Endothelial cell of hepatic sinusoid (primary cell): ENCODE data around the gene PCSK9.
"Not testable (repeated sequence)": the region's sequence is repeated elsewhere in the genome, so short reads cannot be mapped to it uniquely, and the experiment has no call there.

Source experiments
- in situ Hi-C: cut with HindIII; loops from 2 replicates; pipeline ENCODE4 v1.10.0; 2017; ENCODE audit warnings: low sequenced_read_pairs

The PCSK9 gene

GRCh38 chr1:55073187-55073916 is 34.0 kb downstream of the PCSK9 start:
- in situ Hi-C loops, result no loop called here

GRCh38 chr1:55074455-55074854 is 35.1 kb downstream of the PCSK9 start:
- in situ Hi-C loops, result no loop called here

- in situ Hi-C loops, result no loop called here
These were observed 37.0 kb downstream of the PCSK9 start for GRCh38 chr1:55076356-55076755.

- in situ Hi-C loops, result no loop called here
These were observed 39.1 kb downstream of the PCSK9 start for GRCh38 chr1:55078470-55078869.

- in situ Hi-C loops, result no loop called here
These were observed 40.3 kb downstream of the PCSK9 start for GRCh38 chr1:55079651-55080050.

GRCh38 chr1:55081188-55081904 is 42.0 kb downstream of the PCSK9 start:
- in situ Hi-C loops, result no loop called here

GRCh38 chr1:55081905-55082296 is 42.6 kb downstream of the PCSK9 start:
- in situ Hi-C loops, result no loop called here

GRCh38 chr1:55084257-55084656 is 44.9 kb downstream of the PCSK9 start:
- in situ Hi-C loops, result no loop called here

GRCh38 chr1:55087439-55087838 is 48.1 kb downstream of the PCSK9 start:
- in situ Hi-C loops, result no loop called here

GRCh38 chr1:55088413-55088812 is 49.1 kb downstream of the PCSK9 start:
- in situ Hi-C loops, result no loop called here

- in situ Hi-C loops, result no loop called here
These were observed 50.3 kb downstream of the PCSK9 start for GRCh38 chr1:55089683-55090082.

- in situ Hi-C loops, result no loop called here
These were observed 53.1 kb downstream of the PCSK9 start for GRCh38 chr1:55092475-55092874.

GRCh38 chr1:55095095-55095494 is 55.7 kb downstream of the PCSK9 start:
- in situ Hi-C loops, result no loop called here

- in situ Hi-C loops, result no loop called here
These were observed 64.5 kb downstream of the PCSK9 start for GRCh38 chr1:55103891-55104290.

- in situ Hi-C loops, result no loop called here
These were observed 67.8 kb downstream of the PCSK9 start for GRCh38 chr1:55107101-55107500.

- in situ Hi-C loops, result not testable (repeated sequence)
These were observed 69.7 kb downstream of the PCSK9 start for GRCh38 chr1:55109005-55109404.
